ENCODE data around the gene TNFAIP8L1.
"Not testable (repeated sequence)": the region's sequence is repeated elsewhere in the genome, so short reads cannot be mapped to it uniquely, and the experiment has no call there.

Gene TNFAIP8L1

GRCh38 chr19:4594201-4594600 is 45.1 kb upstream of the TNFAIP8L1 start:
- DNase-seq (ENCODE audit: low read depth in 2 of 2): no peak
- TF ChIP-seq CTCF (IDR thresholded peaks at IDR 0.05; ENCODE audit: low read depth, low read length): no peak
- no peak overlapping the region for H3K4me3 ChIP-seq (replicated peaks in 1 of 2; ENCODE audit: low read depth in 2 of 2, low read length in 2 of 2)

GRCh38 chr19:4595158-4595557 is 44.2 kb upstream of the TNFAIP8L1 start:
- DNase-seq (ENCODE audit: low read depth in 2 of 2); H3K4me3 ChIP-seq (replicated peaks in 1 of 2; ENCODE audit: low read depth in 2 of 2, low read length in 2 of 2): not testable (repeated sequence)

GRCh38 chr19:4596033-4596904 is 43.0 kb upstream of the TNFAIP8L1 start:
- H3K4me3 ChIP-seq (replicated peaks in 1 of 2; ENCODE audit: low read depth in 2 of 2, low read length in 2 of 2): no peak overlapping the region
- no peak for TF ChIP-seq CTCF (IDR thresholded peaks at IDR 0.05; ENCODE audit: low read depth, low read length)
- DNase-seq (ENCODE audit: low read depth in 2 of 2): no peak

- no peak overlapping the region for H3K4me3 ChIP-seq (replicated peaks in 1 of 2; ENCODE audit: low read depth in 2 of 2, low read length in 2 of 2)
- TF ChIP-seq CTCF (IDR thresholded peaks at IDR 0.05; ENCODE audit: low read depth, low read length): no peak
- no peak for DNase-seq (ENCODE audit: low read depth in 2 of 2)
Measured at GRCh38 chr19:4597278-4597974, 41.9 kb upstream of the TNFAIP8L1 start.

GRCh38 chr19:4597975-4598671 is 41.2 kb upstream of the TNFAIP8L1 start:
- peak in 1 of 2 donors; percentile 60 for DNase-seq (ENCODE audit: low read depth in 2 of 2)
- H3K4me3 ChIP-seq (replicated peaks in 1 of 2; ENCODE audit: low read depth in 2 of 2, low read length in 2 of 2): no peak overlapping the region
- no peak for TF ChIP-seq CTCF (IDR thresholded peaks at IDR 0.05; ENCODE audit: low read depth, low read length)

GRCh38 chr19:4598712-4599111 is 40.6 kb upstream of the TNFAIP8L1 start:
- no peak for TF ChIP-seq CTCF (IDR thresholded peaks at IDR 0.05; ENCODE audit: low read depth, low read length)
- no peak overlapping the region for H3K4me3 ChIP-seq (replicated peaks in 1 of 2; ENCODE audit: low read depth in 2 of 2, low read length in 2 of 2)
- no peak for DNase-seq (ENCODE audit: low read depth in 2 of 2)

- no peak for TF ChIP-seq CTCF (IDR thresholded peaks at IDR 0.05; ENCODE audit: low read depth, low read length)
- H3K4me3 ChIP-seq (replicated peaks in 1 of 2; ENCODE audit: low read depth in 2 of 2, low read length in 2 of 2): no peak overlapping the region
- no peak for DNase-seq (ENCODE audit: low read depth in 2 of 2)
Measured at GRCh38 chr19:4600082-4600481, 39.2 kb upstream of the TNFAIP8L1 start.

Data from cardiac fibroblast (primary cell).